ENCODE results near the gene RNF133.
"Not testable (repeated sequence)": the region's sequence is repeated elsewhere in the genome, so short reads cannot be mapped to it uniquely, and the experiment has no call there.

The RNF133 gene

DNA sequence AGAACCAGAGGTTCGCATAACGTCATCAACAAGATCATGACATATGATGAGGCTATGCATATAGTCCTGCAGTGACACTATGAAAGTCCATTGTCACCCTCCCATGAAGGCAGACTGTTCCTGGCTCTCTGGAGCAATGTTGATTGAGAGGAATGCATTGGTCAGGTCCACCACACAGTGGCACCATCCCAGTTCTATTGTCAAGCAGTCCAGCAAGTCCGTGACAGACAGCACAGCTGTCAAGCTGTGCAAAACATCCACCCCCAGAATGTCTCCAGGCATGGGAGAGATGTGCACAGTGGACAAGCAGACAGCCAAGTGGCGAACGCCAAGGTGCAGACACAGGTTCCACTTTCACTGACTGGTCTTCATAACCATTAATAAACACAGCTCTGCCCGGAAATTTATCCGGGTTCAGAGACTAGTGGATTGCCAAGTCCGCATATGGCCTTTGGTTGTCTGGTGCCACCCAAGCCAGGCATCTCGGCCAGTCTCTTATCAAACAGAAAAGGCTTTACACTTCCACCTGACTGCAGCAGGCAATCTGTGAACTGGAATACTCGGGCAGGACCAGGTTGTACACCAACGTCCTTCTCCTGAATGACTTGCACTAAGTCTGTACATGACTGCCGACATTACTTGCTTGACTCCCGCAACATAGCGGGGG lies 7.2 kb downstream of the RNF133 start:
- no peak for DNase-seq (ENCODE audit: low read depth in 3 of 3, low spot score in 1 of 3)

DNA sequence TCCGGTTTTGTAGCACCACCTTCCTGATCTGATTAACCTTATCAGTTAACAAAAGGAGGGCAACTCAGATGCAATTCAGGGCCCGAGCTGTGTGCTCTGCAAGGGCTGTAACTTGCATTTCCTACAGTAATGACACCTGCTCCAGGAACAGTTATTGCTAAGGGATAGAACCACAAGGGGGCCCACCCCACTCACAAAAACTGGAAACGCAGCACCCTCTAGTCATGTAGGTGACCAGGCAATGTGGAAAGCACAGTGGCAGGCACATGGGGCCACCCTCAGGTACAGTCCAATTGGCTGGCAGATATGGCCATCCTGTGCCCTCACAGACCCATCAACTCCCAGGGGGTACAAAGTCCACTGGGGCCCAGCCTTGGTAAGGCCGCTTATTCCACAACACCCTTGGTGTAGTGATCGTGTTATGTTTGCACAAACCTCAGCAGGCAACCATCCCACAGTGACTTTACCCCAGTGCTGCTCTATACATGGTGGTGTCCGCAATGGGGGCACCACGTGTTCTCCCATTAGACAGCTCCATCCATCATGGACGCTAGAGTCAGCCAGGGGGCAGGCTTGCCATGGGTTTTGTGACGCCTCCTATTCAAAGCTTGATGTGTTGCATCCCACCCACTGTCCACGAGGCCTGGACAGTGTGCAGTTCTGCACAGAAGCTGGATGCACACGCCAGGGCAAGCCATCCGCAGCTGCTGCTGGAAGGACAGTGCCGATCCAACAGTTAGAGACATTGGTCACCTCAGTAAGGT lies 9.4 kb downstream of the RNF133 start:
- DNase-seq (ENCODE audit: low read depth in 3 of 3, low spot score in 1 of 3), result no peak

DNA sequence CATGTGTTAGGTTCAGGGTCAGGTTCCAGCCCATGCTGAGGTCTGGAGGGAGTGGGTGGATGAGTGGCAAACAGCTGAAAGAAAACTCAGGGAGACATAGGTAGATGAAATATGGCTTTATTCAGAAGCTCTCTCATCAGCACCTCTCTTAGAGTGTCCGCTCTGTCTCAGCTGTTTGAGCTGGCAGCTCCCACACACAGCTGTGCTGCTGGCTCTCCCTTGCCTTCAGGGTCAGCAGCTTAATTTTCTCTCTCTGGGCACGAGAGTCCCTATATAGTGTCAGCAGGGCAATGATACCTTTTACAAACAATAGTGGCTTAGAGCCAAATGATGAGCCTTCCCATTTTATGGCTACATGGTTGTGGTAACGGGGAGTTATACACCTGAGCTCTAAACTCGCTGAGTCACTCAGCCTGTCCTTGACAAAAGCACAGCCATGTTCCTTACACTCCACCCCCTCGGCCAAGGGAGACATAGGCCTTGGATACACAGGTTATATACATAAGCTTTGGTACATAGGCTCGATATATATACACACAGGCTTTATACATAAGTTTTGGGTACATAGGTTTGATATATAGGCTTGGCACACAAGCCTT lies 10.4 kb downstream of the RNF133 start:
- DNase-seq (ENCODE audit: low read depth in 3 of 3, low spot score in 1 of 3), result no peak

DNA sequence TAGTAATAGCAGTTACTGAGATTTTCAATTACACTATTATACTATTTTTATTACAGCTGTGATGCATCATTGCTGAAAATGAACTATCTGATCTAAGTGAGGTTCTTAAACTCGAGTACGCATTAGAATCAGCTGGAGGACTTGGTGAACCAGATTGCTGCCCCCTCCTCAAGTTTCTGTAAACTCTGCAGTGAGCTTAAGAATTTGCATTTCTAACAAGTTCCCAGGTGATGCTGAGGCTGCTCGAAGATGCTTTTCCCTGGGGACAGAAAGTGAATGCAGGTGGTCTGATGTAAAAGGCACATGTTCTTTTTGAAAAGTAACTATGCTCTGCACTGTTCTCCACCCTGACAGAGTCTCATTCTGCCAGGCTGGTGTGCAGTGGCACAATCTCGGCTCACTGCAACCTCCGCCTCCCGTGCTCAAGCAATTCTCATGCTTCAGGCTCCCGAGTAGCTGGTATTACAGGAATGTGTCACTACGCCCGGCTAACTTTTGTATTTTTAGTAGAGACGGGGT lies 12.5 kb downstream of the RNF133 start:
- DNase-seq (ENCODE audit: low read depth in 3 of 3, low spot score in 1 of 3), result no peak

DNA sequence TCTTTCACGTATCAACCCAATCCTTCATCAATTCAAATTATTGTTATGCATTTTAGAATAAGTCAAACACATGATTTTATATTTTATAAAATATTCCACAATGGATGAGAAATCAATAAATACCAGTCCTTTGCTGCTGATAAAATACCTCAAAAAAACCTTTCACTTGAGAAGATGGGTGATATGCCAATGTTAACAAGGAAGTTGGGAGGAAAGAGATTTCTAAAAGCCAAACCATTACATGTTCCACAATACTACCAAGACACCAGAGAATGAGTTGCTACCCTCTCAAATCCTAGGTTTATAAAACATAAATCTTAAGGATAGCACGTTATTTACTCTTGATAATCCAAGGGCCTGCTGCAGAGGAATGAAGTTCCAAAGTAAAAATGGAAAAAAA lies 14.4 kb downstream of the RNF133 start:
- no peak for DNase-seq (ENCODE audit: low read depth in 3 of 3, low spot score in 1 of 3)

DNA sequence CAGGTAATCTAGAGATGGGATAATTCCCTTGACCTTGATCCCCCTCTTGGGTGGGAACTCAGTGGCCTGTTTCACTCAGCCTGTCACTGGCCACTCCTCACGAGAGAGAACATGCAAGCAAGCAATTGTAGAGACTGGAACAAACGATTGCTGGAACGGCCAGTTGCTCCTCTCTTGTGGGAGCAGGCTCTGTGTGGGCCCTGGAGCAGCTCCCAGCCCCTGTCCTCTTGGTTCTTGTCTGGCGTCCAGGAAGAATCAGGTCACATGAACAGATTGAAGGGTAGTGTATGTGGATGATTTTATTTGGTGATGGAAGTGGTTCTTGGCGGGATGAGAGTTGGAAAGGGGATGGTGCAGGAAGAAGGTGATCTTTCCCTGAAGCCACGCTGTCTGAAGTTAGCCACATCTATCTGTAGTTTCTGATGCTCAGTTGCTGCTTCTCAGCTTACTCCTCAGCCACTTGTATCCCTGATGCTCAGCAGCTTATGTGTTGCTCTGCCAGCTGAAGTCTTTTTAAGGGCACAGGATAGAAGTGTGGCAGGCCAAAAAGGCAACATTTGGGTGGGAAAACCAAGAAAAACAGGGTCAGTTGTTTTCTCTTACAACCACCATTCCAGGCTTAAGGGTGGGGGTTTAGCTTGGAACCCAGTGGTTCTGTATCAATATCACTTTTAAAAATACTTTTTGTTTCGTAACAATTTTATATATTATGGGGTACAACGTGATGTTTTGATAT lies 15.9 kb downstream of the RNF133 start:
- no peak for DNase-seq (ENCODE audit: low read depth in 3 of 3, low spot score in 1 of 3)

DNA sequence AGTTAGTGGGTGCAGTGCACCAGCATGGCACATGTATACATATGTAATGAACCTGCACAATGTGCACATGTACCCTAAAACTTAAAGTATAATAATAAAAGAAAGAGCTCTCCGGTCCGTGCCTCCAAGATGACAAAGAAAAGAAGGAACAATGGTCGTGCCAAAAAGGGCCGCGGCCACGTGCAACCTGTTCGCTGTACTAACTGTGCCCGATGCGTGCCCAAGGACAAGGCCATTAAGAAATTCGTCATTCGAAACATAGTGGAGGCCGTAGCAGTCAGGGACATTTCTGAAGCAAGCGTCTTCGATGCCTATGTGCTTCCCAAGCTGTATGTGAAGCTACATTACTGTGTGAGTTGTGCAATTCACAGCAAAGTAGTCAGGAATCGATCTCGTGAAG lies 17.7 kb downstream of the RNF133 start:
- not testable (repeated sequence) for DNase-seq (ENCODE audit: low read depth in 3 of 3, low spot score in 1 of 3)

DNA sequence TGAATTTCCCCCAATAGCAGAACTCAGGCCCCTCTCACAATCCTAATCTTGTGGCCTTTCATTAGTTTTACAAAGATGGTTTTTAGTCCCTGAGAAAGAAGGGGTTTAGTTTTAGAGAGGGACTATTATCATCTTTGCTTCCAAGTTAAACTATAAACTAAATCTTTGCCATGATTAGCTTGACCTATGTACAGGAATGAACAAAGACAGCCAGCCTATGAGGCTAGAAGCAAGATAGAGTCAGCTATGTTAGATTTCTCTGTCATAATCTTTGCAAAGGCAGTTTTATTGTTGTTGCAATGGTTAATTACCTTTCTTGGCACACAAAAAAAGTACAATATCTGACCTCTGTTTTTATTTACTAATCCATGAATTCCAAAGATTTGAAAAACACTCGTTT lies 19.1 kb downstream of the RNF133 start:
- DNase-seq (ENCODE audit: low read depth in 3 of 3, low spot score in 1 of 3), result no peak

DNA sequence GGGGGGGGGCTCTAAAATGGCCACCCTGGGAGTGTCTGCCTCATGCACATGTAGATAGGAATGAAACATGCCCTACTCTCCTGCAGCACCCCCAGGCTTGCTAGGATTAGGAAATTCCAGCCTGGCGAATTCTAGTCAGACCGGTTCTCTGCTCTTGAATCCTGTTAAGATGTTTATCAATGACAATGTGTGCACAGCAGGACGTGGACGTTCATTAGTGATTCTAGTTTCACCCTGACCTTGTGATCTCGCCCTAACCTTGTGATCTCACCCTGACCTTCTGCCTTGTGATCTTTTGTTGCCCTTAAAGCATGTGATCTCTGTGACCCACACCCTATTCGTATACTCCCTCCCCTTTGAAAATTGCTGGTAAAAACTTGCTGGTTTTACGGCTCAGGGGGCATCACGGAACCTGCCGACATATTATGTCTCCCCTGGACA lies 19.6 kb downstream of the RNF133 start:
- DNase-seq (ENCODE audit: low read depth in 3 of 3, low spot score in 1 of 3), result not testable (repeated sequence)

DNA sequence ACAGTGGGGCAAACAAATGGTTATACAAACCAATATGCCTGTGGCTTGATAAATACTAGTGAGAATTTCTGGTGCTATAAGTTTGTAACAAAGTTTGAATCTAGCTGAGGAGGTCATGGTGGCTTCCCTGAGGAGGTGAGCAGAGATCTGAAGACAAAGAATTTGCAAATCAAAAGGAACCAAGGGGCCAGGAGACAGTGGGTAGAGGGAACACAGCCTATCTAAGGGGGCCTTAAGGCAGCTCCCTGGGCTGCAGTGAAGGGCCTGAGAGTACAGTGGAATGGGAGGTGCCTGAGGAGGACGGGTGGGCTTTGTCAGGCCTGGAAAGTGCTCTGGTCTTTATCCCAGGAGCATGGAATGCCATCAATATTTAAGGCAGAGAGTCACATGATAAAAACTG lies 21.8 kb downstream of the RNF133 start:
- DNase-seq (ENCODE audit: low read depth in 3 of 3, low spot score in 1 of 3), result no peak

DNA sequence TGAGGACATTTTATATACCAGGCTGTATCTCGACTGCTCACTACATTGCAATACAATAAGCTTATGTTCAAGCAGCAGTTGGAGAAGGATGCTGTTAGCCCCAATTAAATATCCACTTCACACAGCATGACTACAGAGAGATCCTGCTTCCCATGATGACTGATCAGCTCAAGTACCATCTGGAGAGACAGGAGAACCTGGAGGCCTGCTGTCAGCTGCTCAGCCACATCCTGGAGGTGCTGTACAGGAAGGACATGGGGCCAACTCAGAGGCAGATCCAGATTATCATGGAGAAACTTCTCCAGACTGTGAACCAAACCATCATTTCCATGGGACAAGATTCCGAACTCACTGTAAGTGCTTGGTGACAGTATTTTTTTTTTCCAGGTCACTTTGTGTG lies 22.5 kb downstream of the RNF133 start:
- DNase-seq (ENCODE audit: low read depth in 3 of 3, low spot score in 1 of 3), result no peak

DNA sequence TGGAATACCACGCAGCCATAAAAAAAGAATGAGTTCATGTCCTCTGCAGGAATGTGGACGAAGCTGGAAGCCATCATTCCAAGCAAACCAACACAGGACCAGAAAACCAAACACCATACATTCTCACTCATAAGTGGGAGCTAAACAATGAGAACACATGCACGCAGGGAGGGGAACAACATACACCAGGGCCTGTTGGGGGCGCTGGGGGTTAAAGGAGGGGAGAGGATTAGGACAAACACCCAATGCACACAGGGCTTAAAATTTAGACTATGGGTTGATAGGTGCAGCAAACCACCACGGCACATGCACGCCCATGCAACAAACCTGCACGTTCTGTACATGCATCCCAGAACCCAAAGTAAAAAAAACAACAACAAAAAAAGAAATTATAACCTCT lies 23.3 kb downstream of the RNF133 start:
- no peak for DNase-seq (ENCODE audit: low read depth in 3 of 3, low spot score in 1 of 3)

DNA sequence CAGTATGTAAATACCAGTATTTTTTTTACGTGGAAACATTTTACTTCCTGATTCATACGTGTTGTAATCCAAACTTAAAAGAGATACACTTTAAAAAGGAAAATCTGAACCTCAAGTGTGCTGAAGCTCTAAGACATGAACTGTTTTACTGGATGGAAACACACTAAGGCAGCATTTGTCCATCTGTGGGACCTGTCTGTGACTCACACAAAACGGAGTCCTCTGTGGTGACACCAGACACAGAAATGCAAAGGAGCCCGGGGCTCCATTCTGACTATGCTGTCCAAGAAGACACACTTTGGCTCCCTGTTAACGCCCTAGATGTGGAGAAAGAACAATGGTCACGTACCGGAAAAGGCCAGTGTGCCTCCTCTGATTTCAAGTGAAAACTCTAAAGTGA lies 23.9 kb downstream of the RNF133 start:
- DNase-seq (ENCODE audit: low read depth in 3 of 3, low spot score in 1 of 3), result no peak

DNA sequence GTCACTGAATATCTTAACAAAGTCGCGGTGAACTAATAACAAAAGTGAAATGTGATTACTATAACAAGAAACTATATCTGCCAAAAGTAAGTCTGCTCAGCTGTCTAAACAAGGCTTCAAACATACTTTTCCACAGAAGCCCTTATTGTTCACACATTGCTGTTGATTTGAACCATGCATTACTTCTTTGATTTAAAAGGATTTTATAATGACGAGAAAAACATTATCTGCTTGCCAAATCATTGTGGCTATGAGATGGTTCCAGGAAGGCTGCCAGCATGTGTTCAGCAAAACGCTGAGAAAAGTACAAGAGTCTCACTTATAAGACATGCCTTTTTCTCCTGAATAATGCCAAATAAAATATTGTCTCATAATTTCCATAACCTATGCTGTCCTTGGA lies 24.4 kb downstream of the RNF133 start:
- DNase-seq (ENCODE audit: low read depth in 3 of 3, low spot score in 1 of 3), result no peak

DNA sequence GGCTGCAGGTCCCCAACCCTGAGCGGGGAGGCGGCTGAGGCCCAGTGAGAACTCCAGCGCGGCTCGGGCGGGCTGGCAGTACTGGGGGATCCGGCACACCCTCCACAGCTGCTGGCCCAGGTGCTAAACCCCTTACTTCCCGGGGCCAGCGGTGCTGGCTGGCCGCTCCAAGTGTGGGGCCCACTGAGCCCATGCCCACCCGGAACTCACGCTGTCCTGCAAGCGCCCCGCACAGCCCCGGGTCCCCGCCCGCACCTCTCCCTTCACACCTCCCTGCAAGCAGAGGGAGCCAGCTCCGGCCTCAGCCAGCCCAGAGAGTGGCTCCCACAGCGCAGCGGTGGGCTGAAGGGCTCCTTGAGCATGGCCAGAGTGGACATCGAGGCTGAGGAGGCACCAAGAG lies 25.0 kb downstream of the RNF133 start:
- DNase-seq (ENCODE audit: low read depth in 3 of 3, low spot score in 1 of 3), result no peak

DNA sequence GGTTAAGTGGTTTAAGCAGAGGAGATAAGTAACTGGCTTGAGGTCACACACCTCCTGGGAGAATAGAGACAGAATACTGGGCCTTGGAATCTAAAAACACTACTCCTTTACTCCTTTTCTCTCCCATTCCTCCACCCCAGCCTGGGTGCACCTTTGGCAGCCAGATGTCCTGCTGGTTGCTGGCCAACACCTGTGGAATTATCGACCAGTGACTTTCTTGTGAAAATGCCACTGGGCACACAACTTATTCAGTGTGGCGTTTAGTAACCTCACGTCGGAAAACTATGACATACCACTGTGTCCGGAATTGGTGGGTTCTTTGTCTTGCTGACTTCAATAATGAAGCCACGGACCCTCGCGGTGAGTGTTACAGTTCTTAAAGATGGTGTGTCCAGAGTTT lies 26.4 kb downstream of the RNF133 start:
- DNase-seq (ENCODE audit: low read depth in 3 of 3, low spot score in 1 of 3), result no peak

DNA sequence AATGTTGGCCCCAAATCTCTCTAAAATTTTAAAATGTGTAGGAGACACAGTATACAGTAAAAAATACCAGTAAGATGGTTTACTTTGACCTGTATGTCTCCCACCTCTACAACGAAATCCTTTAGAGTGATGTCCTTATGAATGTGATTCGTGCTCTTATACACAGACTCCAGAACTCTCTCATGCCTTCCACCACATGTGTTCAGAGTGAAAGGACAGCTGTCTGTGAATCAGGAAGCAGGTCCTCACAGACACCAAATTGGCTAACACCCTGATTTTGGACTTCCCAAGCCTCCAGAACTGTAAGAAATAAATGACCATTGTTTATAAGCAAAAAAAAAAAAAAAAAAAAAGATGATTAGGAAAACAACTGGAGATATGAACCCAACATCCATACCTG lies 35.2 kb downstream of the RNF133 start:
- DNase-seq (ENCODE audit: low read depth in 3 of 3, low spot score in 1 of 3), result no peak

DNA sequence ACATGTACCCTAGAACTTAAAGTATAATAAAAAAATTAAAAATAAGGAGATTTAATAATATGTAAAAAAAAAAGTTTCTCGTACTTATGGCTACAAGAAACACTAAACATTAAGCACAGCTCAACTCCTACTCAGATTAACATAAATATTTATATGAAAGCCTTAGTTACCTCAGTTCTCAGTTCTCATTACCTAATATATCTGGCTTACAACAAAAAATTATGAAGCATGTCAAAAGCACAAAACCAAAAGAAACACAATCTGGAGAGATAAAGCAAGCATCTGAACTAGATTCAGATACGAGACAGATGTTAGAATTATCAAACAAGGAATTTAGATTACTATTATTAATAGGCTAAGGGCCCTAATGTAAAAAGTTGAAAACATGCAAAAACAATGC lies 40.1 kb downstream of the RNF133 start:
- no peak for DNase-seq (ENCODE audit: low read depth in 3 of 3, low spot score in 1 of 3)

DNA sequence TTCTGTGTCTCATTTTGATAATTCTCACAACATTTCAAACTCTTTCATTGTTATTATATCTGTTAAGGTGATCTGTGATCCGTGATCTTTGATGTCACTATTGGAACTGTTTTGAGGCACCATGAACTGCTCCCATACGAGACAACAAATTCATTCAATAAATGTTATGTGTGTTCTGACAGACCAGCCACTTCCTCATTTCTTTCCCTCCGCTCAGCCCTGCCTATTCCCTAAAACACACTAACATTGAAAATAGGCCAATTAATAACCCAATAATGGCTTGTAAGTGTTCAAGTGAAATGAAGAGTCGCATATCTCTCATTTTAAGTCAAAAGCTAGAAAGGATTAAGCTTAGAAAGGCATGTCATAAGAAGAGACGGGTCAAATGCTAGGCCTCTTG lies 45.2 kb downstream of the RNF133 start:
- no peak for DNase-seq (ENCODE audit: low read depth in 3 of 3, low spot score in 1 of 3)

DNA sequence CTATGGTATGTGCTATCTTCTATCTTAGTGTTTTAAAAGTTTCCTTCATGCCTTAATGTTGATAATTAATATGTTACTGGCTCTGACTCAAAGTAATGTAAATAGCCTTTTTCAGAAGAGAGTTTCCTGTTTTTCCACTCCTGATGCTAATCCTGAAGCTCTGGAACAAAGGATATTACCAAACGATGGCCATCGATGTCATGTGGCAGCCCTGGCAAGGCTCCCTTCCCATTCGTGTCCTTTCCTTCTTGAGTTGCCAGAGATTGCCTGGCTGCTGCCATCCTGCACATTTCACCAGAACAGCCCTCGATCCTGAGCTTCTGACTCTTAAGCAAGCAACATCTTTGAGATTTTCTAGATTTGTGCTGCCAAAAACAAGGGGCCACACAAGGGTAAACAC lies 46.0 kb downstream of the RNF133 start:
- DNase-seq (ENCODE audit: low read depth in 3 of 3, low spot score in 1 of 3), result no peak

DNA sequence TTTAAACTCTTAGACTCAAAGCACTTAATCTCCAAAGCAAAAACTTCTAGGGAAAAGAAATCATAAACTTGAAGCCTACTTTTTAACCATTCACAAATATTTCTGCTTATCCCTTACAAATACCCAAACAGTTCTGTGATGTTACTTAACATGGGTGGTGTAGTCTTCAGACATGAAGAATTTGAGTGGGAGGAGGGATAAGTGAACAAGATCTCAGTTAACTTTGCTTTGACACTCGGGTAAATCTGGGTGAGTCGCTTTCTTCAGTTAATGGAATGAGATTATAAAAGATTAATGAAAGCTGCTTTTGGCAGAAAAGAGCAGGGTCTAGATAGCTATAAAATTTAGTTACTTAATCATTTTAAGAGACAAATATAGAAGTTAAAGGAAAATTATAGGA lies 47.5 kb downstream of the RNF133 start:
- no peak for DNase-seq (ENCODE audit: low read depth in 3 of 3, low spot score in 1 of 3)
